Trophoblast cell (in vitro differentiated cells and primary cell): ENCODE measurements around the gene DLG4.

Source experiments
- DNase-seq, 2 donors: peaks; one replicate each; pipeline ENCODE4 v3.0.0-alpha.2; 2016
- H2AFZ ChIP-seq: 2 replicates; pipeline ENCODE4 v1.6.1; 2013; ENCODE audit warnings: low read length, moderate library complexity, mild to moderate bottlenecking; ENCODE audit not compliant: insufficient read depth, poor library complexity
- H2AK5ac ChIP-seq: 2 replicates; pipeline ENCODE4 v1.6.1; 2013; ENCODE audit warnings: mild to moderate bottlenecking, low read length
- H2BK120ac ChIP-seq: 2 replicates; pipeline ENCODE4 v1.6.1; 2013; ENCODE audit warnings: low read length, mild to moderate bottlenecking, moderate library complexity; ENCODE audit not compliant: insufficient read depth, poor library complexity
- H2BK12ac ChIP-seq: 2 replicates; pipeline ENCODE4 v1.6.1; 2013; ENCODE audit warnings: mild to moderate bottlenecking, low read length, moderate library complexity
- H2BK5ac ChIP-seq: 2 replicates; pipeline ENCODE4 v1.6.1; 2013; ENCODE audit warnings: low read length, low read depth, moderate library complexity, mild to moderate bottlenecking; ENCODE audit not compliant: poor library complexity
- H3K14ac ChIP-seq: 2 replicates; pipeline ENCODE4 v1.6.1; 2013; ENCODE audit warnings: mild to moderate bottlenecking, low read length
- H3K18ac ChIP-seq: 2 replicates; pipeline ENCODE4 v1.6.1; 2013; ENCODE audit warnings: mild to moderate bottlenecking, low read length
- H3K23ac ChIP-seq: 2 replicates; pipeline ENCODE4 v1.6.1; 2013; ENCODE audit warnings: low read length
- H3K27ac ChIP-seq: 2 replicates; pipeline ENCODE4 v1.5.1; 2013; ENCODE audit warnings: low read depth, mild to moderate bottlenecking, inconsistent platforms, low read length, moderate library complexity
- H3K27me3 ChIP-seq: 2 replicates; pipeline ENCODE4 v1.6.1; 2013; ENCODE audit warnings: inconsistent platforms, mild to moderate bottlenecking, low read length, moderate library complexity; ENCODE audit not compliant: insufficient read depth
- H3K36me3 ChIP-seq, 2 experiments: 1 replicate in 1 of 2; 2 replicates in 1 of 2; pipeline ENCODE4 v1.6.1; 2013; ENCODE audit warnings: low read length in 2 of 2, mild to moderate bottlenecking in 2 of 2, moderate library complexity in 1 of 2; ENCODE audit not compliant: insufficient read depth in 2 of 2, control insufficient read depth in 1 of 2
- H3K4ac ChIP-seq: 2 replicates; pipeline ENCODE4 v1.6.1; 2013; ENCODE audit warnings: low read depth, mild to moderate bottlenecking, low read length, moderate library complexity
- H3K4me1 ChIP-seq, 2 experiments: 1 replicate in 1 of 2; 2 replicates in 1 of 2; pipeline ENCODE4 v1.6.1; 2013; ENCODE audit warnings: low read length in 2 of 2, mild to moderate bottlenecking in 2 of 2, moderate library complexity in 1 of 2; ENCODE audit not compliant: insufficient read depth in 2 of 2, control insufficient read depth in 1 of 2
- H3K4me2 ChIP-seq: 2 replicates; pipeline ENCODE4 v1.6.1; 2013; ENCODE audit warnings: inconsistent platforms, mild to moderate bottlenecking, low read length, moderate library complexity
- H3K4me3 ChIP-seq: 2 replicates; pipeline ENCODE4 v1.5.1; 2013; ENCODE audit warnings: mild to moderate bottlenecking, low read depth, low read length, inconsistent platforms
- H3K79me1 ChIP-seq: one replicate; pipeline ENCODE4 v1.6.1; 2013; ENCODE audit warnings: low read length
- H3K79me2 ChIP-seq: 2 replicates; pipeline ENCODE4 v1.6.1; 2013; ENCODE audit warnings: low read length, mild to moderate bottlenecking; ENCODE audit not compliant: control insufficient read depth, insufficient read depth, poor library complexity
- H3K9ac ChIP-seq: 2 replicates; pipeline ENCODE4 v1.6.1; 2013; ENCODE audit warnings: mild to moderate bottlenecking, low read length
- H3K9me3 ChIP-seq: 2 replicates; pipeline ENCODE4 v1.6.1; 2013; ENCODE audit warnings: low read depth, mild to moderate bottlenecking, control low read depth, inconsistent platforms, low read length; ENCODE audit not compliant: insufficient read depth
- H4K12ac ChIP-seq: 2 replicates; pipeline ENCODE4 v1.6.1; 2013; ENCODE audit warnings: low read depth, mild to moderate bottlenecking, low read length, moderate library complexity
- H4K8ac ChIP-seq: 2 replicates; pipeline ENCODE4 v1.6.1; 2013; ENCODE audit warnings: low read depth, mild to moderate bottlenecking, low read length, moderate library complexity
- H4K91ac ChIP-seq: one replicate; pipeline ENCODE4 v1.6.1; 2013; ENCODE audit warnings: low read depth, mild to moderate bottlenecking, low read length, moderate library complexity
- WGBS: extraction: QIAGEN DNeasy Blood & Tissue Kit; methylation state at CpG from one replicate; pipeline ENCODE4 v1.1.7; 2013; ENCODE audit warnings: missing lambda C conversion rate; ENCODE audit not compliant: insufficient read length, insufficient coverage; ENCODE audit errors: extremely low coverage; 5-methylcytosine and 5-hydroxymethylcytosine counted together

Gene DLG4

GRCh38 chr17:7250695-7251627 lies 31.3 kb upstream of the DLG4 start:
- Histone ChIP-seq H2AFZ (peak overlapping the region; percentile 83), H4K8ac (peak overlapping the region; percentile 95), H3K23ac (peak overlapping the region; percentile 98), H3K9ac (peak overlapping the region; percentile 98), H3K14ac (peak overlapping the region; percentile 99), H3K27ac (peak overlapping the region; percentile 100), H3K36me3 (peaks cover 14 to 25% of the 10 kb centered on the region in 2 experiments), H4K91ac (peak overlapping the region; percentile 99), H3K79me1 (peaks cover 17% of the 10 kb centered on the region), H3K9me3 (peaks cover 1% of the 10 kb centered on the region), H3K4me2 (peak overlapping the region; percentile 97), H2BK12ac (no peak overlapping the region), H2AK5ac (peak overlapping the region; percentile 98), H2BK120ac (peak overlapping the region; percentile 99), H3K4me1 (peaks cover 6 to 10% of the 10 kb centered on the region in 2 experiments), H3K4ac (peak overlapping the region; percentile 99), H3K79me2 (peaks cover 30% of the 10 kb centered on the region), H3K18ac (peak overlapping the region; percentile 98), H2BK5ac (peak overlapping the region; percentile 94), H3K27me3 (no peaks in the 10 kb centered on the region), H4K12ac (peak overlapping the region; percentile 93), H3K4me3 (peak overlapping the region; percentile 98)
- DNase-seq = no peak
- no CpG with 5 or more reads among the region's 55 CpGs for WGBS

- H2BK12ac ChIP-seq = no peak overlapping the region
- H3K23ac ChIP-seq = peak overlapping the region; percentile 95
- H2AK5ac ChIP-seq = no peak overlapping the region
- peaks cover 30% of the 10 kb centered on the region for H3K79me2 ChIP-seq
- no peak overlapping the region for H3K14ac ChIP-seq
- no peak overlapping the region for H3K4me3 ChIP-seq
- H4K8ac ChIP-seq = no peak overlapping the region
- H3K36me3 ChIP-seq = peaks cover 12 to 22% of the 10 kb centered on the region in 2 experiments
- H3K4me1 ChIP-seq = peaks cover 6 to 10% of the 10 kb centered on the region in 2 experiments
- peak overlapping the region; percentile 83 for H3K9ac ChIP-seq
- H2AFZ ChIP-seq = no peak overlapping the region
- H3K4me2 ChIP-seq = peak overlapping the region; percentile 97
- peaks cover 17% of the 10 kb centered on the region for H3K79me1 ChIP-seq
- no peak overlapping the region for H3K18ac ChIP-seq
- H3K27me3 ChIP-seq = no peaks in the 10 kb centered on the region
- peaks cover 1% of the 10 kb centered on the region for H3K9me3 ChIP-seq
- no peak for DNase-seq
- no peak overlapping the region for H2BK5ac ChIP-seq
- H4K12ac ChIP-seq = no peak overlapping the region
- H2BK120ac ChIP-seq = no peak overlapping the region
- WGBS = no CpG with 5 or more reads among the region's 7 CpGs
- H4K91ac ChIP-seq = no peak overlapping the region
- H3K27ac ChIP-seq = no peak overlapping the region
- H3K4ac ChIP-seq = peak overlapping the region; percentile 99
Observed at GRCh38 chr17:7249830-7250229, 30.2 kb upstream of the DLG4 start.

GRCh38 chr17:7249214-7249613 lies 29.6 kb upstream of the DLG4 start:
- Histone ChIP-seq H2AFZ (no peak overlapping the region), H4K8ac (no peak overlapping the region), H3K27me3 (no peaks in the 10 kb centered on the region), H3K4ac (peak overlapping the region; percentile 66), H2BK120ac (no peak overlapping the region), H3K27ac (no peak overlapping the region), H2AK5ac (no peak overlapping the region), H4K12ac (no peak overlapping the region), H2BK5ac (no peak overlapping the region), H3K4me2 (no peak overlapping the region), H2BK12ac (no peak overlapping the region), H3K36me3 (peaks cover 16 to 23% of the 10 kb centered on the region in 2 experiments), H3K4me1 (peaks cover 6 to 10% of the 10 kb centered on the region in 2 experiments), H3K9ac (no peak overlapping the region), H3K9me3 (no peaks in the 10 kb centered on the region), H4K91ac (no peak overlapping the region), H3K23ac (no peak overlapping the region), H3K4me3 (no peak overlapping the region), H3K79me2 (peaks cover 30% of the 10 kb centered on the region), H3K14ac (no peak overlapping the region), H3K79me1 (peaks cover 17% of the 10 kb centered on the region), H3K18ac (no peak overlapping the region)
- no CpG with 5 or more reads among the region's 6 CpGs for WGBS
- DNase-seq = no peak

- H4K8ac ChIP-seq = no peak overlapping the region
- no peaks in the 10 kb centered on the region for H3K27me3 ChIP-seq
- peaks cover 19 to 25% of the 10 kb centered on the region in 2 experiments for H3K36me3 ChIP-seq
- H3K18ac ChIP-seq = no peak overlapping the region
- no CpG with 5 or more reads among the region's 4 CpGs for WGBS
- no peak overlapping the region for H4K91ac ChIP-seq
- peaks cover 6 to 10% of the 10 kb centered on the region in 2 experiments for H3K4me1 ChIP-seq
- H3K4me2 ChIP-seq = no peak overlapping the region
- H3K27ac ChIP-seq = no peak overlapping the region
- H3K14ac ChIP-seq = no peak overlapping the region
- H2BK12ac ChIP-seq = no peak overlapping the region
- no peak overlapping the region for H2BK120ac ChIP-seq
- no peaks in the 10 kb centered on the region for H3K9me3 ChIP-seq
- peak overlapping the region; percentile 31 for H3K23ac ChIP-seq
- no peak for DNase-seq
- H2AFZ ChIP-seq = no peak overlapping the region
- H3K9ac ChIP-seq = no peak overlapping the region
- H2BK5ac ChIP-seq = no peak overlapping the region
- peaks cover 17% of the 10 kb centered on the region for H3K79me1 ChIP-seq
- H4K12ac ChIP-seq = no peak overlapping the region
- H2AK5ac ChIP-seq = no peak overlapping the region
- peaks cover 30% of the 10 kb centered on the region for H3K79me2 ChIP-seq
- peak overlapping the region; percentile 66 for H3K4ac ChIP-seq
- no peak overlapping the region for H3K4me3 ChIP-seq
Observed at GRCh38 chr17:7248796-7249195, 29.2 kb upstream of the DLG4 start.
